Stomach (tissue), 4 donors: ENCODE data around the gene GDNF.

ENCODE experiments used
- EP300 ChIP-seq: sonication (generic); formaldehyde crosslinking; IDR thresholded peaks from one replicate; pipeline ENCODE4 v1.6.1; 2017; ENCODE audit warnings: antibody characterized with exemption
- POLR2A ChIP-seq, 4 donors: fragments of 450-650 bp; IDR thresholded peaks; one replicate each; pipeline ENCODE4 v1.6.1; 2016; ENCODE audit warnings: antibody characterized with exemption in 4 of 4, control low read depth in 2 of 4, mild to moderate bottlenecking in 1 of 4, moderate library complexity in 1 of 4
- TF ChIP-seq, protein P1 (sequence below), 7 experiments: fragments of 450-650 bp in 4 of 7; fragments of 200-600 bp in 3 of 7; sonication (generic) in 3 of 7; IDR thresholded peaks; one replicate each; pipeline ENCODE4 v1.5.1; 2016 to 2019; ENCODE audit warnings: antibody characterized with exemption in 7 of 7, control low read depth in 2 of 7, mild to moderate bottlenecking in 1 of 7

DNA sequence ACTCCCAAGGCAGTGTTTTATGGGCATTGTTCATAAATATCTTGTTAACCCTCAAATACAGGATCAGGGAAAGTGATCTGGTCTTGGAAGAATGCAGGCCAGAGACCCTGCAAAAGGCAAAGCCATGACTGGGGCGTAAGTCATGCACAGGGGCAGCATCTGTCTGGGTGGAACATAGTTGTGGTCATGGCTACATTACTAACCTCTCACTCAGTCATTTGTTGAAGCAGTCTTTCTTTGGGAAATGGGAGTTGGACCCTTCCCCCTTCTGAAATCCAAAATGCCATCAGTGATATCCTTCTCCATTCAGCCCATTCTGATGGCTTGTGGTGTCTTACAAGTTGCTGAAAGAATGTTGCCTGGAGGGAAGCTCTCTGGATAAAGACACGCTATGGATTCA lies 68.1 kb downstream of the GDNF start:
- TF ChIP-seq, protein P1, sequence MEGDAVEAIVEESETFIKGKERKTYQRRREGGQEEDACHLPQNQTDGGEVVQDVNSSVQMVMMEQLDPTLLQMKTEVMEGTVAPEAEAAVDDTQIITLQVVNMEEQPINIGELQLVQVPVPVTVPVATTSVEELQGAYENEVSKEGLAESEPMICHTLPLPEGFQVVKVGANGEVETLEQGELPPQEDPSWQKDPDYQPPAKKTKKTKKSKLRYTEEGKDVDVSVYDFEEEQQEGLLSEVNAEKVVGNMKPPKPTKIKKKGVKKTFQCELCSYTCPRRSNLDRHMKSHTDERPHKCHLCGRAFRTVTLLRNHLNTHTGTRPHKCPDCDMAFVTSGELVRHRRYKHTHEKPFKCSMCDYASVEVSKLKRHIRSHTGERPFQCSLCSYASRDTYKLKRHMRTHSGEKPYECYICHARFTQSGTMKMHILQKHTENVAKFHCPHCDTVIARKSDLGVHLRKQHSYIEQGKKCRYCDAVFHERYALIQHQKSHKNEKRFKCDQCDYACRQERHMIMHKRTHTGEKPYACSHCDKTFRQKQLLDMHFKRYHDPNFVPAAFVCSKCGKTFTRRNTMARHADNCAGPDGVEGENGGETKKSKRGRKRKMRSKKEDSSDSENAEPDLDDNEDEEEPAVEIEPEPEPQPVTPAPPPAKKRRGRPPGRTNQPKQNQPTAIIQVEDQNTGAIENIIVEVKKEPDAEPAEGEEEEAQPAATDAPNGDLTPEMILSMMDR (IDR thresholded peaks at IDR 0.05): no peak
- TF ChIP-seq POLR2A (IDR thresholded peaks at IDR 0.05) (no peak), EP300 (no peak)
